GM19239 (cell line): ENCODE measurements around the gene INHBC.

Experiments
- DNase-seq: peaks from one replicate; pipeline ENCODE4 v3.0.0; 2011; ENCODE audit warnings: low spot score; ENCODE audit not compliant: insufficient read length
- FAIRE-seq: peaks from 2 replicates; lab custom pipeline; 2011; peaks lifted over from hg19 to GRCh38; lab: Jason Lieb, UNC

INHBC gene

DNA sequence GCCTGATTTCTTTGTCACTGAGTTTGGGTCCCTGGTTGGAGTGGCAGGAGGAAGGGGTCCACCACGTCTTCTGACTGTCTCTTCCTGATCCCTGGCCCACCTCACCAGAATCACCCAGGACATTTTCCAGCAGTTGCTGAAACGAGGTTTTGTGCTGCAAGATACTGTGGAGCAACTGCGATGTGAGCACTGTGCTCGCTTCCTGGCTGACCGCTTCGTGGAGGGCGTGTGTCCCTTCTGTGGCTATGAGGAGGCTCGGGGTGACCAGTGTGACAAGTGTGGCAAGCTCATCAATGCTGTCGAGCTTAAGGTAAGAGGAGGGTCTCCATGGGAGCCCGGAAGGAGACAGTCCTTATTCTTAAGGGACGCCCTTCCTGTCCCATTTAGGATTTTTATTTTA lies 65.6 kb downstream of the INHBC start:
- FAIRE-seq: no peak

More for the DNA sequence above, 65.6 kb downstream of the INHBC start:
- no peak for DNase-seq
